Spleen (tissue), 7 donors: Measurements from ENCODE around the gene ZBTB14.

Source experiments
- POLR2A ChIP-seq, 3 donors: fragments of 450-650 bp; IDR thresholded peaks; one replicate each; pipeline ENCODE4 v1.5.1; 2017; ENCODE audit warnings: antibody characterized with exemption in 3 of 3, mild to moderate bottlenecking in 1 of 3
- TF ChIP-seq, protein P1 (sequence below), 11 experiments: fragments of 200-600 bp in 7 of 11; fragments of 450-650 bp in 4 of 11; sonication (generic) in 4 of 11; IDR thresholded peaks in 8 of 11; conservative IDR thresholded peaks in 3 of 11; 1 replicate in 7 of 11; 2 replicates in 4 of 11; pipeline versions ENCODE4 v1.4.0 to v1.8.0; 2016 to 2021; ENCODE audit warnings: antibody characterized with exemption in 11 of 11, inconsistent platforms in 4 of 11, mild to moderate bottlenecking in 1 of 11
- donor health status: DM: no; HTN: no; CAD: no; lungs with moderate emphysema.
- donor health status: DM: no; HTN: no; CAD: no.
- donor health status: DM: no; HTN: no; CAD: no.

DNA sequence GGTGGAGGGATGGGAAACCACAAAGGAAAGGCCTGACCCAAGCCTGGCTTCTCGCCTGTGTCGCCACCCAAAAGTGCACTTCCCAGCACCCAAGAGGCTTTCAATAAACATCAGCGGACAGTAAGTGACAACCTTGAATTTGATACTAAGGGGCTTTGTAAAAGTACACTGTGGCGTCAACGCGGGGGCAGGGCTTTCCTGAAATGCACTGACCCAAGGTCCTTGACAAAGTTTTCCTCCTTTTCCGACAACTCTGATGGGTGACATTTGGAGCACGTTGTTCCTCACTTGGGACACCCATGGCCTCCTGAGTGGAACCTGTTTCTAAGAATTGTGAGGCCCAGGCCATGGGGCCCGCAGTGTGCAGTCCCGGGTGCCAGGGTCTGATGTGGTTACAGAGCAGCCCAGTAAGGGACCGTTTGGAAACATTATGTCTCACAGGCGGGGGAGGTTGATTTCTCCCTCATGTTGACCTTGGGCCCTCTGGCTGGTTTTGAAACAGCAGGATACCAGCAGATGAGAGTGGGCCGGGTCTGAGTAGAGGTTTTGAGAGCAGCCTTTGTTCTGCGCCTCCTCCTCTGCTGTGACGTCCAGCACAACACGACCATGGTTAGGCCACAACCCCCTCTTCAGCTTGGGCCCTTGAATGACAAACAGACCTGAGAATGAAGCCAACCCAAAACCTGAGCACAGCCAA, 2.8 kb upstream of the ZBTB14 start:
- TF ChIP-seq, protein P1, sequence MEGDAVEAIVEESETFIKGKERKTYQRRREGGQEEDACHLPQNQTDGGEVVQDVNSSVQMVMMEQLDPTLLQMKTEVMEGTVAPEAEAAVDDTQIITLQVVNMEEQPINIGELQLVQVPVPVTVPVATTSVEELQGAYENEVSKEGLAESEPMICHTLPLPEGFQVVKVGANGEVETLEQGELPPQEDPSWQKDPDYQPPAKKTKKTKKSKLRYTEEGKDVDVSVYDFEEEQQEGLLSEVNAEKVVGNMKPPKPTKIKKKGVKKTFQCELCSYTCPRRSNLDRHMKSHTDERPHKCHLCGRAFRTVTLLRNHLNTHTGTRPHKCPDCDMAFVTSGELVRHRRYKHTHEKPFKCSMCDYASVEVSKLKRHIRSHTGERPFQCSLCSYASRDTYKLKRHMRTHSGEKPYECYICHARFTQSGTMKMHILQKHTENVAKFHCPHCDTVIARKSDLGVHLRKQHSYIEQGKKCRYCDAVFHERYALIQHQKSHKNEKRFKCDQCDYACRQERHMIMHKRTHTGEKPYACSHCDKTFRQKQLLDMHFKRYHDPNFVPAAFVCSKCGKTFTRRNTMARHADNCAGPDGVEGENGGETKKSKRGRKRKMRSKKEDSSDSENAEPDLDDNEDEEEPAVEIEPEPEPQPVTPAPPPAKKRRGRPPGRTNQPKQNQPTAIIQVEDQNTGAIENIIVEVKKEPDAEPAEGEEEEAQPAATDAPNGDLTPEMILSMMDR (IDR thresholded peaks at IDR 0.05 in 8 of 11, conservative IDR thresholded peaks at IDR 0.05 in 3 of 11) = no peak
- TF ChIP-seq POLR2A (IDR thresholded peaks at IDR 0.05) = no peak
